ENCODE data around the gene PTPRT. TPM values are rescaled to one million over a fixed set of nuclear protein-coding genes. Genes with fewer than 3 reads are reported as not detected.

PTPRT gene
- total and polyA plus RNA-seq, 4 donors = 0.14 to 2.8 (median 0.40) TPM

DNA sequence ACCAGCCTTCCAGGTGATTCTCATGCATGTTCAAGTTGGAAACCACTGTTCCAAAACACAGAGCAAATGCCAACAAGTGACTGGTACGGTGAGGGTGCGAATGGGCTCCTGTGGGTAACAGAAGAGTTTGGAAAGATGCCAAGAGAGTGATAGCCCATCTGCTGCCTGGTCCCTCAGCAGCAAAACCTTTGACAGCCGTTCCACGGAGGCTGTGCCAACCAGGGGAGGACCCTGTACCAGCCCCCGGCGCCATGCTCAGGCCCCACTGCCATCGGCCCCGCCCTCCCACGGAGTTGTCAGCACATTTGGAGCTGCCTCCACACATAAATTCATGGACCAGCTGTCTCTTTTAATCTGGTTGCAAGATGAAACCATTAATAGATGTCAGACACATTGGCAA, 4.4 kb upstream of the PTPRT start:
- H3K9ac ChIP-seq (ENCODE audit: low read depth in 1 of 2, low read length in 2 of 2) = no peak overlapping the region
- H3K27ac ChIP-seq (ENCODE audit: low read depth in 1 of 2, low read length in 2 of 2) = no peak overlapping the region
- H3K4me3 ChIP-seq (ENCODE audit: low read depth in 1 of 3, low read length in 3 of 3) = no peak overlapping the region
- H3K9me3 ChIP-seq (ENCODE audit: control insufficient read depth in 4 of 4, low read length in 3 of 4) = no peaks in the 10 kb centered on the region
- peaks cover 0 to 3% (median 0%) of the 10 kb centered on the region in 4 donors for H3K4me1 ChIP-seq (ENCODE audit: control insufficient read depth in 4 of 4, insufficient read depth in 4 of 4, low read length in 3 of 4)
- no peak for DNase-seq (ENCODE audit: low spot score)
- no peaks in the 10 kb centered on the region for H3K36me3 ChIP-seq (ENCODE audit: control insufficient read depth in 4 of 4, insufficient read depth in 3 of 4, low read depth in 1 of 4, low read length in 3 of 4)
- 77% methylated on average over 9 of the region's 9 CpGs for WGBS
- peaks cover 0 to 7% (median 3%) of the 10 kb centered on the region in 4 donors for H3K27me3 ChIP-seq (ENCODE audit: control insufficient read depth in 4 of 4, insufficient read depth in 4 of 4, low read length in 3 of 4)
- no peak for TF ChIP-seq RXRA (IDR thresholded peaks at IDR 0.05)
- no peak for TF ChIP-seq GABPA (IDR thresholded peaks at IDR 0.05 in 1 of 2, conservative IDR thresholded peaks at IDR 0.05 in 1 of 2)
- TF ChIP-seq SP1 (IDR thresholded peaks at IDR 0.05) = no peak
- TF ChIP-seq NR2F2 (IDR thresholded peaks at IDR 0.05) = no peak
- TF ChIP-seq HNF4A (conservative IDR thresholded peaks at IDR 0.05) = no peak
- TF ChIP-seq HNF4G (IDR thresholded peaks at IDR 0.05) = no peak
- TF ChIP-seq, protein P1, sequence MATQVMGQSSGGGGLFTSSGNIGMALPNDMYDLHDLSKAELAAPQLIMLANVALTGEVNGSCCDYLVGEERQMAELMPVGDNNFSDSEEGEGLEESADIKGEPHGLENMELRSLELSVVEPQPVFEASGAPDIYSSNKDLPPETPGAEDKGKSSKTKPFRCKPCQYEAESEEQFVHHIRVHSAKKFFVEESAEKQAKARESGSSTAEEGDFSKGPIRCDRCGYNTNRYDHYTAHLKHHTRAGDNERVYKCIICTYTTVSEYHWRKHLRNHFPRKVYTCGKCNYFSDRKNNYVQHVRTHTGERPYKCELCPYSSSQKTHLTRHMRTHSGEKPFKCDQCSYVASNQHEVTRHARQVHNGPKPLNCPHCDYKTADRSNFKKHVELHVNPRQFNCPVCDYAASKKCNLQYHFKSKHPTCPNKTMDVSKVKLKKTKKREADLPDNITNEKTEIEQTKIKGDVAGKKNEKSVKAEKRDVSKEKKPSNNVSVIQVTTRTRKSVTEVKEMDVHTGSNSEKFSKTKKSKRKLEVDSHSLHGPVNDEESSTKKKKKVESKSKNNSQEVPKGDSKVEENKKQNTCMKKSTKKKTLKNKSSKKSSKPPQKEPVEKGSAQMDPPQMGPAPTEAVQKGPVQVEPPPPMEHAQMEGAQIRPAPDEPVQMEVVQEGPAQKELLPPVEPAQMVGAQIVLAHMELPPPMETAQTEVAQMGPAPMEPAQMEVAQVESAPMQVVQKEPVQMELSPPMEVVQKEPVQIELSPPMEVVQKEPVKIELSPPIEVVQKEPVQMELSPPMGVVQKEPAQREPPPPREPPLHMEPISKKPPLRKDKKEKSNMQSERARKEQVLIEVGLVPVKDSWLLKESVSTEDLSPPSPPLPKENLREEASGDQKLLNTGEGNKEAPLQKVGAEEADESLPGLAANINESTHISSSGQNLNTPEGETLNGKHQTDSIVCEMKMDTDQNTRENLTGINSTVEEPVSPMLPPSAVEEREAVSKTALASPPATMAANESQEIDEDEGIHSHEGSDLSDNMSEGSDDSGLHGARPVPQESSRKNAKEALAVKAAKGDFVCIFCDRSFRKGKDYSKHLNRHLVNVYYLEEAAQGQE (IDR thresholded peaks at IDR 0.05) = no peak
- TF ChIP-seq FOXA2 (IDR thresholded peaks at IDR 0.05) = no peak
- no peak for TF ChIP-seq YY1 (IDR thresholded peaks at IDR 0.05)
- TF ChIP-seq, protein P2, sequence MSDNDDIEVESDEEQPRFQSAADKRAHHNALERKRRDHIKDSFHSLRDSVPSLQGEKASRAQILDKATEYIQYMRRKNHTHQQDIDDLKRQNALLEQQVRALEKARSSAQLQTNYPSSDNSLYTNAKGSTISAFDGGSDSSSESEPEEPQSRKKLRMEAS (IDR thresholded peaks at IDR 0.05) = no peak
- no peak for TF ChIP-seq FOXA1 (IDR thresholded peaks at IDR 0.05)
- TF ChIP-seq, protein P3, sequence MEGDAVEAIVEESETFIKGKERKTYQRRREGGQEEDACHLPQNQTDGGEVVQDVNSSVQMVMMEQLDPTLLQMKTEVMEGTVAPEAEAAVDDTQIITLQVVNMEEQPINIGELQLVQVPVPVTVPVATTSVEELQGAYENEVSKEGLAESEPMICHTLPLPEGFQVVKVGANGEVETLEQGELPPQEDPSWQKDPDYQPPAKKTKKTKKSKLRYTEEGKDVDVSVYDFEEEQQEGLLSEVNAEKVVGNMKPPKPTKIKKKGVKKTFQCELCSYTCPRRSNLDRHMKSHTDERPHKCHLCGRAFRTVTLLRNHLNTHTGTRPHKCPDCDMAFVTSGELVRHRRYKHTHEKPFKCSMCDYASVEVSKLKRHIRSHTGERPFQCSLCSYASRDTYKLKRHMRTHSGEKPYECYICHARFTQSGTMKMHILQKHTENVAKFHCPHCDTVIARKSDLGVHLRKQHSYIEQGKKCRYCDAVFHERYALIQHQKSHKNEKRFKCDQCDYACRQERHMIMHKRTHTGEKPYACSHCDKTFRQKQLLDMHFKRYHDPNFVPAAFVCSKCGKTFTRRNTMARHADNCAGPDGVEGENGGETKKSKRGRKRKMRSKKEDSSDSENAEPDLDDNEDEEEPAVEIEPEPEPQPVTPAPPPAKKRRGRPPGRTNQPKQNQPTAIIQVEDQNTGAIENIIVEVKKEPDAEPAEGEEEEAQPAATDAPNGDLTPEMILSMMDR (IDR thresholded peaks at IDR 0.05; ENCODE audit: low read depth, low read length, missing input control) = no peak
- TF ChIP-seq, protein P4, sequence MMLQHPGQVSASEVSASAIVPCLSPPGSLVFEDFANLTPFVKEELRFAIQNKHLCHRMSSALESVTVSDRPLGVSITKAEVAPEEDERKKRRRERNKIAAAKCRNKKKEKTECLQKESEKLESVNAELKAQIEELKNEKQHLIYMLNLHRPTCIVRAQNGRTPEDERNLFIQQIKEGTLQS (IDR thresholded peaks at IDR 0.05) = no peak
- TF ChIP-seq EGR1 (IDR thresholded peaks at IDR 0.05; ENCODE audit: low read depth in 2 of 2) = no peak
- TF ChIP-seq JUND (IDR thresholded peaks at IDR 0.05) = no peak
- TF ChIP-seq TAF1 (conservative IDR thresholded peaks at IDR 0.05) = no peak
- TF ChIP-seq RAD21 (IDR thresholded peaks at IDR 0.05) = no peak
- TF ChIP-seq, protein P5, sequence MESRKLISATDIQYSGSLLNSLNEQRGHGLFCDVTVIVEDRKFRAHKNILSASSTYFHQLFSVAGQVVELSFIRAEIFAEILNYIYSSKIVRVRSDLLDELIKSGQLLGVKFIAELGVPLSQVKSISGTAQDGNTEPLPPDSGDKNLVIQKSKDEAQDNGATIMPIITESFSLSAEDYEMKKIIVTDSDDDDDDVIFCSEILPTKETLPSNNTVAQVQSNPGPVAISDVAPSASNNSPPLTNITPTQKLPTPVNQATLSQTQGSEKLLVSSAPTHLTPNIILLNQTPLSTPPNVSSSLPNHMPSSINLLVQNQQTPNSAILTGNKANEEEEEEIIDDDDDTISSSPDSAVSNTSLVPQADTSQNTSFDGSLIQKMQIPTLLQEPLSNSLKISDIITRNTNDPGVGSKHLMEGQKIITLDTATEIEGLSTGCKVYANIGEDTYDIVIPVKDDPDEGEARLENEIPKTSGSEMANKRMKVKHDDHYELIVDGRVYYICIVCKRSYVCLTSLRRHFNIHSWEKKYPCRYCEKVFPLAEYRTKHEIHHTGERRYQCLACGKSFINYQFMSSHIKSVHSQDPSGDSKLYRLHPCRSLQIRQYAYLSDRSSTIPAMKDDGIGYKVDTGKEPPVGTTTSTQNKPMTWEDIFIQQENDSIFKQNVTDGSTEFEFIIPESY (IDR thresholded peaks at IDR 0.05) = no peak

All from liver (tissue), 9 donors.